ENCODE data around the gene SLC26A3.

Gene SLC26A3

DNA sequence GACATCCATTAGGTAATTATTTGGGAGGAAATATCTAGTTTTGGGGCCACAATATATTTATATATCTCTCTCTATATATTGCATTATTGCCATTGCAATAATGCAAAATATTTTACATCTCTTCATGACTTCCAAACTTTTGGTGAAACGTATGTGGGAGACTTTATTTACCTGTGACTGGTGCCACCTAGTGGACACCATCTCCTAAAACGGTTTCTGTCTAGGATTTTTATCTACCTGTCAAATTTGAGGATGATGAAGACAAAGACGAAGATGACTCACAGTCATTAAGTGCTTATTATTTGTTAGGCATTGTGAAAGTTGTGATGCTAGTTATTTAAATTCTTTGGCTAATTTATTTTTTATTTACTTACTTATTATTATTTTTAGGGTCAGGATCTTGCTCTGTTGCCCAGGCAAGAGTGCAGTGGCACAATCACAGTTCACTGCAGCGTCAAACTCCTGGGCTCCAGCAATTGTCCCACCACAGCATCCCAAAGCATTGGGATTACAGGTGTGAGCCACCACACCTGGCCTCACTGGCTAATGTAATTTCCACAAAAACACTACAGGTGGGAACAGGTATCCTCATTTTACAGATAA lies 77.8 kb downstream of the SLC26A3 start:
- no peak for ATAC-seq (replicated peaks; ENCODE audit: extremely low read depth, poor library complexity, severe bottlenecking)
- Mint-ChIP-seq H3K4me3 (no peak overlapping the region), H3K4me1 (no peaks in the 10 kb centered on the region), H3K27me3 (peaks cover 37% of the 10 kb centered on the region), H3K36me3 (ENCODE audit: insufficient read depth) (no peaks in the 10 kb centered on the region), H3K9me3 (no peaks in the 10 kb centered on the region), H3K27ac (ENCODE audit: low read depth) (no peak overlapping the region)
- no peak for DNase-seq (ENCODE audit: low spot score in 2 of 2)

DNA sequence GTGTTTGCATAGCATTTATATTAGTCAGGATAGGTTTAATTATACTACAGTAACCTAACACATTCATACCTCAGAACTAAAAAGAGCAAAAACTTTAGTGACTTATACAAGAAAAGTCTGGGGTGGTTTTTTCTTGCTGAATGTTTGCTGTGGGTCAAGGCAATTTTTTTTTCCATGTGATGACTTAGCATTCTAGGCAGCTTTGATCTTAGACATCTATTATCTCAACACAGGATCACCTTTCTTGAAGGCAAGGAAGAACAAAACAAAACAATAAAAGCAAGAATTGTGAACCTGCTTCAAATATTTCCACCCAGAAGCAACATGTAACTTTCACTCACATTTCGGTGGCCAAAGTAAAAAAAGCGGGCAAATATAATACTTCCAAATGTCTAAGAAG lies 79.8 kb downstream of the SLC26A3 start:
- no peaks in the 10 kb centered on the region for H3K9me3 Mint-ChIP-seq

DNA sequence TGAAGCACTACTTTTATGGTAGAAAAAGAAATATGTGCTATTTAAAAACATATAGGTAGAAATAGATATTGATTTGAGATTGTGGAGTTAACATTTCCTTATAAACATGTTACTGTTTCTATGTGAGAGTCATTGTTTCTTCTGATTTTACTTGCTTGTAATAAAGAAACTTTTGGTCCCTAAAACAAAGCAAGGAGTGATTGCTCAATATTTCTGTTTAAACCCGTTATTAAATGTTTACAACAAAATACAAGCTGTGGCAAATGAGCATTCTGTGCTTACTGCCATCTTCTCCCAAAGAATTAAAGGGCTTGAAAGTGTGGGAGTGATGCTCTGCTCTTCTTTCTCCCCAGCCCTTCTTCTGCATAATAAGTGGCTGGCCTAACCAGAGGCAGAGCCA lies 81.7 kb downstream of the SLC26A3 start:
- Mint-ChIP-seq H3K4me1 (no peaks in the 10 kb centered on the region), H3K9me3 (no peaks in the 10 kb centered on the region), H3K4me3 (no peak overlapping the region), H3K27ac (ENCODE audit: low read depth) (no peak overlapping the region), H3K36me3 (ENCODE audit: insufficient read depth) (no peaks in the 10 kb centered on the region), H3K27me3 (peaks cover 12% of the 10 kb centered on the region)
- ATAC-seq (replicated peaks; ENCODE audit: extremely low read depth, poor library complexity, severe bottlenecking) = no peak
- no peak for DNase-seq (ENCODE audit: low spot score in 2 of 2)

More for the DNA sequence above, 79.8 kb downstream of the SLC26A3 start:
- Mint-ChIP-seq H3K4me1 (no peaks in the 10 kb centered on the region), H3K27ac (ENCODE audit: low read depth) (no peak overlapping the region), H3K27me3 (peaks cover 31% of the 10 kb centered on the region), H3K4me3 (no peak overlapping the region), H3K36me3 (ENCODE audit: insufficient read depth) (no peaks in the 10 kb centered on the region)
- ATAC-seq (replicated peaks; ENCODE audit: extremely low read depth, poor library complexity, severe bottlenecking) (no peak), DNase-seq (ENCODE audit: low spot score in 2 of 2) (no peak)

DNA sequence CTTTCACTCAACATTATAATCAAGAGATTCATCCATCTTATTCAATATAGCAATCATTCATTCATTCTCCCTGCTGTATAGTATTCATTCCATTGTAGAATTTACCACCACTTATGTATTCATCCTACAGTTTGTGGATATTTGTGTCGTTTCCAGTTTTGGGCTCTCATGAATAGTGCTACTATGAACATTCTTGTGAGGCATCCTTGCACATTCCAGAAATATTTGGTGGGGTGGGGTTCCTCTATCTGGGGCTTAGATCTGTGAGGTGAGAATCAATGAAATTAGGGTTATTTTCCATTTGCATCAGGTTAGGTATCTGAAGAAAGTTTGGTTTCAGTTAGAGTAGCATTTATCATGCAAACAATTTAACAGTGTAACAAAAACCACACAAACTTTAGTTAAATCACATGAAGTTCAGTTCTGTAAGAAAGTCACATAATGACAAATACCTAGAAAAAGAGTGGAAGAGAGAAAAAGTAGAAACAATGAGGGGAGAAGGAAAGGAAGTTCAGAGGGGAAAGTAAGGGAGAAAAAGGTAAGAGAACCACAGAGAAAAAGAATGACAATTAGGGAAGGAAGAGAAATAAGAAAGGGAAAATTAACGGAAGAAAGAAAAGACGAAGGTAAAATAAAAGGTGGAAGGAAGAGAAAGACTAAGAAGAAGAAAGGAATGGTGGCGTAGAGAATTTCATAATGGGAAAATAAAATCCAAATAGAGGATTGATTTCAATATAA lies 84.4 kb downstream of the SLC26A3 start:
- DNase-seq (ENCODE audit: low spot score in 2 of 2) = no peak
- ATAC-seq (replicated peaks; ENCODE audit: extremely low read depth, poor library complexity, severe bottlenecking) = no peak
- Mint-ChIP-seq H3K27me3 (peaks cover 20% of the 10 kb centered on the region), H3K36me3 (ENCODE audit: insufficient read depth) (no peaks in the 10 kb centered on the region), H3K4me1 (no peaks in the 10 kb centered on the region), H3K4me3 (no peak overlapping the region), H3K9me3 (no peaks in the 10 kb centered on the region), H3K27ac (ENCODE audit: low read depth) (no peak overlapping the region)

DNA sequence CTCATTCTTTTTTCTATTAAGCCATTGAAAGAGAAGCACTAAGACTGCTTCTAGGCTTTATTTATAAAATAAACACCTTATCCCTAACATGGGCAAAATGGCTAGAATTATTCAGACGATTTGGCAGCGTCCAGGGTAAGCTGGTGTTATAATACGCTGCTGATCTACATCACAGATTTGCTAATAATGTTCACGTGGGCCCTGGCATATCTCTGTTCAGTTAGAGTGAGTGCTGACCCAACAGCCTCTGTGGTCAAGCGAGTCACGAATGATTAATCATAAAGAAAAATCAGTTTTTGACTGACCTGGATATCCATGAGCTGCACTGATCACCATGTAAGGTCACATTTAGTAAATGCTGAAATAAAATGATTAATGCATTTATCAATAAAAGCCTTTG lies 87.5 kb downstream of the SLC26A3 start:
- H3K4me3 Mint-ChIP-seq = no peak overlapping the region
- H3K27ac Mint-ChIP-seq (ENCODE audit: low read depth) = no peak overlapping the region
- no peaks in the 10 kb centered on the region for H3K4me1 Mint-ChIP-seq
- no peaks in the 10 kb centered on the region for H3K9me3 Mint-ChIP-seq
- peaks cover 20% of the 10 kb centered on the region for H3K27me3 Mint-ChIP-seq
- no peak for ATAC-seq (replicated peaks; ENCODE audit: extremely low read depth, poor library complexity, severe bottlenecking)
- no peak for DNase-seq (ENCODE audit: low spot score in 2 of 2)
- no peaks in the 10 kb centered on the region for H3K36me3 Mint-ChIP-seq (ENCODE audit: insufficient read depth)
